ENCODE results near the gene TYMS. TPM values are rescaled to one million over a fixed set of nuclear protein-coding genes. Genes with fewer than 3 reads are reported as not detected.
A peak's percentile ranks its signal among the peaks of the same experiment; 100 is the strongest.

The TYMS gene
- total RNA-seq, 3 donors from 2014 or later: 54.5 to 64.4 (median 58.2) TPM

DNA sequence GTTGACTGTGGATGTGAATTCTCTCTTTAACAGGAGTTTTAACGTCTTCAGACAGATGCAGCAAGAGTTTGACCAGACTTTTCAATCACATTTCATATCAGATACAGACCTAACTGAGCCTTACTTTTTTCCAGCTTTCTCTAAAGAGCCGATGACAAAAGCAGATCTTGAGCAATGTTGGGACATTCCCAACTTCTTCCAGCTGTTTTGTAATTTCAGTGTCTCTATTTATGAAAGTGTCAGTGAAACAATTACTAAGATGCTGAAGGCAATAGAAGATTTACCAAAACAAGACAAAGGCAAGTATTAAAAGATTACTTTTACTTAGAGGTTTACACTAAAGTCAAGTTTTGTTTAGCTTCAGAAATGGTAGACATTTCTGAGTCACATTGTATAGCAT, 30.2 kb upstream of the TYMS start:
- no peaks in the 10 kb centered on the region for H3K9me3 Mint-ChIP-seq
- no peak for DNase-seq
- peaks cover 3% of the 10 kb centered on the region for H3K4me1 Mint-ChIP-seq (ENCODE audit: low read depth)
- H3K27me3 Mint-ChIP-seq (ENCODE audit: low read depth): peaks cover 14% of the 10 kb centered on the region
- no peak overlapping the region for H3K4me3 Mint-ChIP-seq
- no peak for ATAC-seq
- no peaks in the 10 kb centered on the region for H3K36me3 Mint-ChIP-seq (ENCODE audit: insufficient read depth)

DNA sequence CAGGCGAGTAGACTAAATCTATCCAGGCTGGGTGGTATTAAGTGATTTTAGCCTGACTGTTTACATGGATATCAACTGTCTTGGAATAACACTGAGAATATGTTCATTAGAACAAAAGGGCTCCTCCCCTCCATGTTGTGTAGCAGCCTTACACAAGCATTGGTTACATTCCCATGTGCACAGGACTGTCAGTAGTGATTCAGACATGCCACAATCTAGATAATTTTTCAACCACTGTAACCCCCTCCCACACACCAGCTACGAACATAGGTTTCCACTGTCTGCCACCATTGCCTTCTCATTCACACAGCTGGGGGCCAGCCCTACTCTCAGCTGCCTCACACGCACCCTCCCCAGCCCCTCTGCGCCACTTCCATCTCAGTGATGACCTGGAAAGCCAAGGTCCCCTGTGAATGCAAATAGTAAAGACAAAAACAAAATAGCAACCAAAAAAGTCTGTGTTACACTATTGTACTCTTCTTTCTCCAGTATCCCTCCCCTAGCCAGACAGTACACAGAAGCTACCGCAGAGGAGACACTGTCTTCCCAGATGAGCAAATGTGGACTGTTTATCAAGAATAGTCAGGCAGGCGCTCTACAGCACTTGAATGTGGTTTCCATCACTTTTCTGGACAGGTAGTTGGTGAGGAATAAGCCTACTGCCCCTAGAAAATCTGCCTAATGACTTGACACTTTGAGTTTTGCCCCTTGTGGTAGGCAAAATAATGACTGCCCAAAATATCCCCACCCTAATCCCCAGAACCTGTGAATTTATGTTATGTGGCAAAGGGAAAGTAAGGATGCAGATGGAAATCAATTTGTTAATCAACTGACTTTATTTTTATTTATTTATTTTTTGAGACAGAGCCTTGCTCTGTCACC, 27.9 kb upstream of the TYMS start:
- Mint-ChIP-seq H3K36me3 (ENCODE audit: insufficient read depth) (no peaks in the 10 kb centered on the region), H3K9me3 (no peaks in the 10 kb centered on the region), H3K4me1 (ENCODE audit: low read depth) (peaks cover 3% of the 10 kb centered on the region), H3K4me3 (no peak overlapping the region), H3K27me3 (ENCODE audit: low read depth) (peaks cover 8% of the 10 kb centered on the region)
- DNase-seq (no peak), ATAC-seq (peak; percentile 57 to 75)

DNA sequence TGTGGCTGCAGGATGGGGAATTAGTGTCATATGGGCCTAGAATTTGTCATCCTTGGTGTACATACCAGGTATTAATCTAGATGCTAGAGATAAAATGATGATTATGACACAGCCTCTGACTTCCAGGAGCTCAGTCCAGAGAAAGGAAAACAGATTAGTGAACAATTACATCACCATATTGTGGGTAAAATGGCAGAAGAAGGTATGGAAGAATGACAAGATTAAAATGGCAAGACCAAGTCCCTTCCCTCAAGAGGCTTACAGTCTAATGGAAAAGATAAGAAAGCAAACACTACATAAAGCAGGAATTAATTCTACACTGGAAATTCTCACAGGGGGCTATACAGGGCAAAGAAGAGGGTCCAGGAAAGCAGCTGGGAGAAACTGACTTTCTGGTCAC, 25.9 kb upstream of the TYMS start:
- Mint-ChIP-seq H3K4me3 (no peak overlapping the region), H3K4me1 (ENCODE audit: low read depth) (peaks cover 3% of the 10 kb centered on the region), H3K27me3 (ENCODE audit: low read depth) (peaks cover 5% of the 10 kb centered on the region), H3K9me3 (no peaks in the 10 kb centered on the region), H3K36me3 (ENCODE audit: insufficient read depth) (no peaks in the 10 kb centered on the region)
- ATAC-seq: no peak
- DNase-seq: no peak

DNA sequence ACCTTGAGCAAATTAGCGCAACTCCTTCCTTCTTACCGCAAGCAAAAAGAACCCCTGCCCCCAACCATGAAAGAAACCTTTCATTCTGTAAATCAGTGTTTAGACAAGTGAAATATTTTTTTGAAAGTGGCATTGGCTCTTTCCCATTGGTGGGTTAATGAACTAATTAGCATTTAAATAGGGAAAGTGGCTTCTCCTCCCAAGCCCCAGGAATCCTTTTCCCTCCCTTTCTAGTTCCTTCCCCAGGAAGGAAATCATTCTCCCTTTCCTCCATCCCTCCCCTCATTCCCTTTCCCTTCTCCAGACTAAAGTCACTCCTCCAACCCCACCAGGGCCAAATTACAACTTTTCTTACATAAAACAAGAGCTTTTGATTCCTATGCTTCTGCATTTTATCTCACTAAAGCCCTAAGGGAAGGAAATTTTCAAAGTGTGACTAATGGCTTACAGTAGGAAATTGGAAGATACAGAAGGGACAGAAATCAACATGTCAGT, 22.9 kb upstream of the TYMS start:
- no peak for DNase-seq
- Mint-ChIP-seq H3K27me3 (ENCODE audit: low read depth) (peaks cover 3% of the 10 kb centered on the region), H3K36me3 (ENCODE audit: insufficient read depth) (no peaks in the 10 kb centered on the region), H3K9me3 (no peaks in the 10 kb centered on the region), H3K4me3 (no peak overlapping the region), H3K4me1 (ENCODE audit: low read depth) (peaks cover under 1% of the 10 kb centered on the region)
- ATAC-seq: no peak

DNA sequence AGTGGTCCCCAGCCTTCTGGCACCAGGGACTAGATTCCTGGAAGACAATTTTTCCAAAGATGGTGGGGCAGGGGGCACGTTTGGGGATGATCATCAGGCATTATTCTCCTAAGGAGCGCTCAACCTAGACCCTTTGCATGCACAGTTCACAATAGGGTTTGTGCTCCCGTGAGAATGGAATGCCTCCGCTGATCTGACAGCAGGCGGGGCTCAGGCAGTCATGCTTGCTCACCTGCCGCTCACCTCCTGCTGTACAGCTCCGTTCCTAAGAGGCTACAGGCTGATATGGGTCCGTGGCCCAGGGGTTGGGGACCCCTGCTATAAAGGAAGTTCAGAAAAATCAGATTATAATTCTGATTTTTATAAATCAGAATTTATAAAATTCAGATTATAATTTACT, 22.3 kb upstream of the TYMS start:
- Mint-ChIP-seq H3K27me3 (ENCODE audit: low read depth) (peaks cover 3% of the 10 kb centered on the region), H3K9me3 (no peaks in the 10 kb centered on the region), H3K4me3 (no peak overlapping the region), H3K36me3 (ENCODE audit: insufficient read depth) (no peaks in the 10 kb centered on the region), H3K4me1 (ENCODE audit: low read depth) (no peaks in the 10 kb centered on the region)
- no peak for DNase-seq
- no peak for ATAC-seq

DNA sequence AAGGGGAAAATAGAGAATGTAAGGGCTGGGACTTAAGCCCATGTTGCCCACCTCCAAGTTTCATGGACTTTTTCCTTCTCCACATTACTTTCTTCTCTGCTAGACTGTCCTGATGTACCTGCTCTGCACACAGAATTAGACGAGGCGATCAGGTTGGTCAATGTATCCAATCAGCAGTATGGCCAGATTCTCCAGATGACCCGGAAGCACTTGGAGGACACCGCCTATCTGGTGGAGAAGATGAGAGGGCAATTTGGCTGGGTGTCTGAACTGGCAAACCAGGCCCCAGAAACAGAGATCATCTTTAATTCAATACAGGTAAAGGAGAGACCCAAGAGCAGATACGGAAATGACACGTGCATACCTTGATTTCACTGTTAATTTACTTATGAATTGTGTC, 16.2 kb upstream of the TYMS start:
- no peak for ATAC-seq
- Mint-ChIP-seq H3K4me3 (no peak overlapping the region), H3K9me3 (no peaks in the 10 kb centered on the region), H3K27me3 (ENCODE audit: low read depth) (peaks cover 2% of the 10 kb centered on the region), H3K4me1 (ENCODE audit: low read depth) (no peaks in the 10 kb centered on the region), H3K36me3 (ENCODE audit: insufficient read depth) (no peaks in the 10 kb centered on the region)
- DNase-seq: no peak

DNA sequence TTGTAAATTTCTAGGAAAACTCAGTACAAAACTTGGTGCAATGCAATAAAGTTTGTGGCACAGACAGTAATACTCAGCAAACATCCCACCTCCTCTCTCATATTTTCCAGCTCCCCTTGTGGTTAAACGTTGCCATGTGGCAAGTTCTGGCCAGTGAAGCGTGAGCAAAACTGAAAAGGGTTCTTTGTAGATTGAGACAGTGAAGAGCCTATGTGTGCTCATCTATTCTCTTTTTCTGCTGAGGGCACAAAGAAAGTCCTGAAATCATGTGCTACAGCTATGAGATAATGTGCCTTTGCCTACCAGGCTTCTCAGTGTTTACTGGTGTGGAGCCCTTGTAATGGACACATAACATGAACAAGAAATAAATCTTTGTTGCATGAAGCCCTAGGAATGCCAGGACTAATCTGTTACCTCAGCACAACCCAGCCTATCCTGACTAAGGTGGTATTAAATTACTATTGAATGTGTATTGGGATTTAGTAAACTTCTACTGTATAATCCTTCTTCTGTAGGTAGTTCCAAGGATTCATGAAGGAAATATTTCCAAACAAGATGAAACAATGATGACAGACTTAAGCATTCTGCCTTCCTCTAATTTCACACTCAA, 13.0 kb upstream of the TYMS start:
- peak; percentile 43 to 72 for ATAC-seq
- H3K9me3 Mint-ChIP-seq: no peaks in the 10 kb centered on the region
- no peak overlapping the region for H3K4me3 Mint-ChIP-seq
- no peaks in the 10 kb centered on the region for H3K36me3 Mint-ChIP-seq (ENCODE audit: insufficient read depth)
- DNase-seq: no peak
- no peaks in the 10 kb centered on the region for H3K4me1 Mint-ChIP-seq (ENCODE audit: low read depth)
- H3K27me3 Mint-ChIP-seq (ENCODE audit: low read depth): peaks cover 2% of the 10 kb centered on the region

DNA sequence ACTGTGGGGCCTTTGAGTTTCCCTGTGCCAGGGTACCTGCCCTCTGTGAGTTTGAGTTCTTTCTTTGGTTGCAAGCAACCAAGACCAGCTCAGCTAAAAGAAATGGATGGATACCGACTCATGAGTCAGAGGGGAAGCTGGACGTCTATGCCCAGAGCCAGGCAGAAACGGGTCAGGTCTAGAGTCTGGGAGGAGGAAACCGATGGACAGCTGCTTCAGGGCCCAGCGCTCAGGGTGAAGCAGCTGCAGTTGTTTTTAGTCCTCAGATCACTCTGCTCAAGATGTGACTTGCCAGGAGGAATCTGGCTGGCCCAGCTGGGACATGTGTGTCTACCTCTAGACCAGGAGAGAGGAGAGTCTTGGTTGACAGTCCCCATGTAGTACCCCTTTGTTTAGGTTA, 10.1 kb upstream of the TYMS start:
- DNase-seq (no peak), ATAC-seq (no peak)
- H3K9me3 Mint-ChIP-seq: no peaks in the 10 kb centered on the region
- H3K36me3 Mint-ChIP-seq (ENCODE audit: insufficient read depth): no peaks in the 10 kb centered on the region
- H3K4me1 Mint-ChIP-seq (ENCODE audit: low read depth): peaks cover 3% of the 10 kb centered on the region
- H3K4me3 Mint-ChIP-seq: no peak overlapping the region
- peaks cover 2% of the 10 kb centered on the region for H3K27me3 Mint-ChIP-seq (ENCODE audit: low read depth)

DNA sequence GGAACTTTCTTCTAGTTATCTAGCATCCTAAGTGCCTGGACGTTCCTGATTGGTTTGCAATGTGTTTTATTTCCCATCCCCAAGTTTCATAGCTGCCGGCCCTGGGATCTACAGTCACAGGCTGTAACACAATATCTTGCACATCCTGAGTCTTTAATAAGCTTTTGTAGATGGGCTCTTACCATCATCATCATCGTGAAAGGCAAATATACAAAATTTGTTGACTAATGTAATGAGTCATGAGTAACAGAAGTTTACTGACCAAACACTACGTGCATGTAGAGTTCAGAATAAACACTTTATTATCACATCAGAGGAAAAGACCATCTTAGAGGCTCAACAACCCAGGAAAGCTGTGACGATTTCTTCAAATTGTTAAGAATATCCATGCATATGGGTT, 8.1 kb upstream of the TYMS start:
- no peaks in the 10 kb centered on the region for H3K9me3 Mint-ChIP-seq
- ATAC-seq (no peak), DNase-seq (no peak)
- H3K36me3 Mint-ChIP-seq (ENCODE audit: insufficient read depth): no peaks in the 10 kb centered on the region
- H3K4me1 Mint-ChIP-seq (ENCODE audit: low read depth): peaks cover 3% of the 10 kb centered on the region
- H3K27me3 Mint-ChIP-seq (ENCODE audit: low read depth): peaks cover 8% of the 10 kb centered on the region
- no peak overlapping the region for H3K4me3 Mint-ChIP-seq

DNA sequence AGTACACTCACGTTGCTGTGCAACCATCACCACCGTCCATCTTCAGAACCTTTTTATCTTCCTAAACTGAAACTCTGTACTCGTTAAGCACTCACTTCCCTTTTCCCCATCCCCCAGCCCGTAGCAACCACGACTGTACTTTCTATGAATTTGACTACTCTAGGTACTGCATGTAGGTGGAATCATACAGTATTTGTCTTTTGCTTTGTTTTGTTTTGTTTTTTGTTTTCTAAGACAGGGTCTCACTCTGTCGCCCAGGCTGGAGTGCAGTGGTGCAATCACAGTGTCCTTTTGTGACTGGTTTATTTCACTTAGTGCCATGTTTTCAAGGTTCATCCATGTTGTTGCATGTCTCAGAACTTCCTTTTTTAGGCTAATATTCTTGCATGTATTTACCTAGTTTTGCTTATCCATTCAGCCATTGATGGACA, 7.0 kb upstream of the TYMS start:
- no peaks in the 10 kb centered on the region for H3K36me3 Mint-ChIP-seq (ENCODE audit: insufficient read depth)
- peaks cover 3% of the 10 kb centered on the region for H3K4me1 Mint-ChIP-seq (ENCODE audit: low read depth)
- ATAC-seq (no peak), DNase-seq (no peak)
- no peaks in the 10 kb centered on the region for H3K9me3 Mint-ChIP-seq
- H3K4me3 Mint-ChIP-seq: peak overlapping the region; percentile 19
- peaks cover 15% of the 10 kb centered on the region for H3K27me3 Mint-ChIP-seq (ENCODE audit: low read depth)

DNA sequence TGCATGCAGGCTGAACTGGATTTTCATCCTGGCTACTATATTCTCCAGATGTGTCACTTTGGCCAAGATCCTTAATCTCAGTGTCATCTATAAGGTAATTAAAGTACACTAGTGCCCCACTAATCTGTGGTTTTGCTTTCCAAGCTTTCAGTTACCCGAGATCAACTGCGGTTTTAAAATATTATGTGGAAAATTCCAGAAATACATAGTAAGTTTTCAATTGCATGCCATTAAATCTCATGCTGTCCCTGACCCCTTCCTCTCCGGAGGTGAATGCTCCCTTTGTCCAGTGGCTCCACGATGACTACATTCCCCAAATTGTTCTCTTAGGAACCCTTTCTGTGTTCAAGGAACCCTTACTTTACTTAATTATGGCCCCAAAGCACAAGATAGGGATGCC, 5.3 kb upstream of the TYMS start:
- Mint-ChIP-seq H3K27me3 (ENCODE audit: low read depth) (peaks cover 29% of the 10 kb centered on the region), H3K4me3 (no peak overlapping the region), H3K9me3 (no peaks in the 10 kb centered on the region), H3K36me3 (ENCODE audit: insufficient read depth) (no peaks in the 10 kb centered on the region), H3K4me1 (ENCODE audit: low read depth) (peaks cover 6% of the 10 kb centered on the region)
- DNase-seq: no peak
- no peak for ATAC-seq

DNA sequence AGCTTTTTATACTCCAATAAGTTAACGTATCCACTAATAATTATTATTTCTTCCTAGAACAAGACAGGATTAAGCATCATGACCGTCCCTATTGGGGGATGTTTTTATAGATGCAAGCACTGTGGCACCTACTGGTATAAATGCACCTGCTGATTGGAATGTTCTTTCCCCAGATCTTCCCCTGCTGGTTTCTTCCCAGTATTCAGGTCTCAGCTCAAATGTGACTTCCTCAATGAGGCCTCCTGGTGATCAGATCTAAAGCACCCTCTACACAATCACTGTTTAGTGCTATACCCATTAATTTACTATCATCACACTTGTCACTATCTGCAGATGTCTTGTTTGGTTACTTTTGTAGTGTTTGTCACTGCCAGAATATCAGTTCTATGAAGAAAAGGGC, 3.9 kb upstream of the TYMS start:
- Mint-ChIP-seq H3K4me1 (ENCODE audit: low read depth) (peaks cover 9% of the 10 kb centered on the region), H3K4me3 (no peak overlapping the region), H3K27me3 (ENCODE audit: low read depth) (peaks cover 31% of the 10 kb centered on the region), H3K36me3 (ENCODE audit: insufficient read depth) (no peaks in the 10 kb centered on the region), H3K9me3 (no peaks in the 10 kb centered on the region)
- no peak for ATAC-seq
- no peak for DNase-seq

DNA sequence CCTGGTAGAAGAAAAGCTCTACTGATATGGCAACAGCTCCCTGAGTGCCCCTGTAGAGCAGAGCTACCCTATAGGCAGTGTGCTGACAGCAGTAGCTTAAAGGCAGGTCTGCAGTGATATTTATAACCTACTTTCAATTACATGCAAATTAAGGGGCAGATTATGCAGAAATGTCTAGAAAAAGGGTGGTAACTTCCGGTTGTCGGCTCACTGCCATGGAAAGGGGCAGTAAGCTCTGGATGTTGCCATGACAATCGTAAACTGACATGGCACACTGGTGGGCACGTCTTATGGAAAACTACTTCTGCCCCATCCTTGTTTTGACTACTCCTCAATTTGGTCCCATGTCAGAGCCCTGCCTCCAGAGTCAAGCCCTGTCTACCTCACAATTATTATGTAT, 2.9 kb upstream of the TYMS start:
- DNase-seq (no peak), ATAC-seq (no peak)
- H3K36me3 Mint-ChIP-seq (ENCODE audit: insufficient read depth): peaks cover 2% of the 10 kb centered on the region
- no peaks in the 10 kb centered on the region for H3K9me3 Mint-ChIP-seq
- no peak overlapping the region for H3K4me3 Mint-ChIP-seq
- peaks cover 18% of the 10 kb centered on the region for H3K4me1 Mint-ChIP-seq (ENCODE audit: low read depth)
- peaks cover 42% of the 10 kb centered on the region for H3K27me3 Mint-ChIP-seq (ENCODE audit: low read depth)

DNA sequence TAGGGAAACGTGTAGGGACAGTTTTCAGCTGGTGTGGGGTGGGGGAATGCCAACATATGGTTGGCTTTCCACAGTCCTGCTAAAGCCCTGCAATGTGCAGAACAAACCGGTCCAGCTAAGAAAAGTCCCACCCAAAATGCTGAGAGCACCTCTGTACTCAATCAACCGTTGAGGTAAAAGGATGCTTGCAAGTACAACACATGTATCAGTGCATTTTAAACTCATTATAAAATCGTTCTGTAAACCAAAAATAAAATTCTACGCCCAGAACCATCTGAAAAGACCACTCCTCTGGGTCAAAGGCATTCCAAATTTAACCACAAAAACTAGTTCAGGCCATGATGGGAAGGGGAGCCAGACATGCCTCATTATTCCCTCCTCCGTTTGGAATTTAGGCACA, 2.0 kb upstream of the TYMS start:
- DNase-seq: no peak
- Mint-ChIP-seq H3K4me1 (ENCODE audit: low read depth) (peaks cover 16% of the 10 kb centered on the region), H3K36me3 (ENCODE audit: insufficient read depth) (peaks cover 2% of the 10 kb centered on the region), H3K4me3 (no peak overlapping the region), H3K9me3 (no peaks in the 10 kb centered on the region), H3K27me3 (ENCODE audit: low read depth) (peaks cover 49% of the 10 kb centered on the region)
- ATAC-seq: no peak
